ENCODE data around the gene IGFN1.

The IGFN1 gene

GRCh38 chr1:201171063-201172036 lies 19.3 kb upstream of the IGFN1 start:
- H3K4me3 Mint-ChIP-seq, result peak overlapping the region; percentile 60
- H3K4me1 Mint-ChIP-seq (ENCODE audit: low read depth), result peaks cover 9% of the 10 kb centered on the region
- H3K27ac Mint-ChIP-seq, result no peak overlapping the region
- H3K27me3 Mint-ChIP-seq (ENCODE audit: low read depth), result peaks cover 37% of the 10 kb centered on the region
- H3K9me3 Mint-ChIP-seq, result no peaks in the 10 kb centered on the region
- H3K36me3 Mint-ChIP-seq (ENCODE audit: low read depth), result peaks cover 1% of the 10 kb centered on the region

GRCh38 chr1:201172326-201172725 lies 18.3 kb upstream of the IGFN1 start:
- H3K4me3 Mint-ChIP-seq, result no peak overlapping the region
- peaks cover 9% of the 10 kb centered on the region for H3K4me1 Mint-ChIP-seq (ENCODE audit: low read depth)
- H3K27me3 Mint-ChIP-seq (ENCODE audit: low read depth), result peaks cover 30% of the 10 kb centered on the region
- H3K36me3 Mint-ChIP-seq (ENCODE audit: low read depth), result peaks cover 1% of the 10 kb centered on the region
- no peaks in the 10 kb centered on the region for H3K9me3 Mint-ChIP-seq
- H3K27ac Mint-ChIP-seq, result no peak overlapping the region

GRCh38 chr1:201172999-201173610 lies 17.5 kb upstream of the IGFN1 start:
- no peaks in the 10 kb centered on the region for H3K9me3 Mint-ChIP-seq
- peaks cover 1% of the 10 kb centered on the region for H3K36me3 Mint-ChIP-seq (ENCODE audit: low read depth)
- H3K27me3 Mint-ChIP-seq (ENCODE audit: low read depth), result peaks cover 30% of the 10 kb centered on the region
- peaks cover 9% of the 10 kb centered on the region for H3K4me1 Mint-ChIP-seq (ENCODE audit: low read depth)
- H3K4me3 Mint-ChIP-seq, result no peak overlapping the region
- no peak overlapping the region for H3K27ac Mint-ChIP-seq

DNA sequence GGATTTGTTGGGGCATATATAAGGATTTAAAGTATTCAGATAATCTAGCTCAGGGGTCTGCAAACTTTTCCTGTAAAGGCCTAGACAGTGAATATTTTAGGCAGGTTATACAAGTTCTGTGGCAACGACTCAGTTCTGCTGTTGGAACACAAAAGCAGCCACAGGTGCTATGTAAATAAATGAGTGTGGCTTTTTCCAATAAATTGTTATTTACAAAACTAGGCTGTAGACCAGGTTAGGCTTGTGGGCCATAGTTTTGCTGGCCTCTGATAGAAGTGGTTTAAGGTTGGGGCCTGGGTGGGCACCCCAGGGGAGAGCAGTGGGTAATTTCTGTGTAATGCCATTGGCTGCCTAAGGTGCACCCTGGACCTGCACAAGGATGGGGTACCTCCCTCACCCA lies 16.9 kb upstream of the IGFN1 start:
- peaks cover 1% of the 10 kb centered on the region for H3K36me3 Mint-ChIP-seq (ENCODE audit: low read depth)
- H3K4me3 Mint-ChIP-seq, result no peak overlapping the region
- H3K4me1 Mint-ChIP-seq (ENCODE audit: low read depth), result peaks cover 9% of the 10 kb centered on the region
- no peaks in the 10 kb centered on the region for H3K9me3 Mint-ChIP-seq
- H3K27ac Mint-ChIP-seq, result no peak overlapping the region
- H3K27me3 Mint-ChIP-seq (ENCODE audit: low read depth), result peaks cover 34% of the 10 kb centered on the region

- Mint-ChIP-seq H3K27me3 (ENCODE audit: low read depth) (peaks cover 40% of the 10 kb centered on the region), H3K27ac (no peak overlapping the region), H3K4me3 (no peak overlapping the region), H3K9me3 (no peaks in the 10 kb centered on the region), H3K36me3 (ENCODE audit: low read depth) (peaks cover 1% of the 10 kb centered on the region), H3K4me1 (ENCODE audit: low read depth) (peaks cover 5% of the 10 kb centered on the region)
Observed at GRCh38 chr1:201175820-201176500, 14.7 kb upstream of the IGFN1 start.

DNA sequence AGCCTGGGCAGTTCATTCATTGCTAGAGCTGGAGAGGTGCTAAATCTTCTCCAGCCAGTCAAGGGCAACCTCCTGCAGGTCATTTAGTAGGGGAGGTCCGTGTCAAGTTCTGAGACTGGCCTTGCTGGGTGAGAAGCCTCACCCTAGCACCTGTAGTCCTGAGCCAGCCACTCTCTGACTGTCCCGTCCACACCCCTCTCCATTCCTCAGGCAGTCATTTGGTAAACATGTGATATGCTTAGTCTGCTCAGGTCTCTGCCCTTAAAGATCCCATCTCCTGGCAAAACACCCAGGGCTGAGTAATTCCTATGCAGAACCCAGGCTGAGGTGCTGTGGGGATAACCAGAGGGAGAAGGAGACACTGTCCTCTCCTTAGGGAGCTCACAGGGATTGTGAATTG lies 13.7 kb upstream of the IGFN1 start:
- Mint-ChIP-seq H3K4me3 (no peak overlapping the region), H3K27ac (no peak overlapping the region), H3K9me3 (no peaks in the 10 kb centered on the region), H3K36me3 (ENCODE audit: low read depth) (no peaks in the 10 kb centered on the region), H3K4me1 (ENCODE audit: low read depth) (no peaks in the 10 kb centered on the region), H3K27me3 (ENCODE audit: low read depth) (peaks cover 39% of the 10 kb centered on the region)

DNA sequence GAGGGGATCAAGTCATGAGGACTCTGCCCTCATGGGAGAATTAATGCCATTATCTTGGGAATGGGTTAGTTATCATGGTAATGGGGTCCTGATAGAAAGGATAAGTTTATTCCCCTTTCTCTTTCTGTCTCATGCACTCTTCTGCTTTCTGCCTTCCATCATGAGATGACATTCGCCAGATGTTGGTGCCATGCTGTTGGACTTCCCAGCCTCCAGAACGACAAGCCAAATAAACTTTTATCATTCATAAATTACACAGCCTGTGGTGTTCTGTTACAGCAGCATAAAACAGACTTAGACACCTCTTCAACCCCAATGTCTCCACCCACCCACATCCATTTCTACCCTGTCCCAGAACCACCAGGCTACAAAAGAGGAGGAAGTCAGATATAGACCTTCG lies 11.9 kb upstream of the IGFN1 start:
- H3K27me3 Mint-ChIP-seq (ENCODE audit: low read depth), result peaks cover 46% of the 10 kb centered on the region
- H3K36me3 Mint-ChIP-seq (ENCODE audit: low read depth), result no peaks in the 10 kb centered on the region
- H3K27ac Mint-ChIP-seq, result no peak overlapping the region
- H3K4me3 Mint-ChIP-seq, result no peak overlapping the region
- H3K4me1 Mint-ChIP-seq (ENCODE audit: low read depth), result no peaks in the 10 kb centered on the region
- H3K9me3 Mint-ChIP-seq, result no peaks in the 10 kb centered on the region

DNA sequence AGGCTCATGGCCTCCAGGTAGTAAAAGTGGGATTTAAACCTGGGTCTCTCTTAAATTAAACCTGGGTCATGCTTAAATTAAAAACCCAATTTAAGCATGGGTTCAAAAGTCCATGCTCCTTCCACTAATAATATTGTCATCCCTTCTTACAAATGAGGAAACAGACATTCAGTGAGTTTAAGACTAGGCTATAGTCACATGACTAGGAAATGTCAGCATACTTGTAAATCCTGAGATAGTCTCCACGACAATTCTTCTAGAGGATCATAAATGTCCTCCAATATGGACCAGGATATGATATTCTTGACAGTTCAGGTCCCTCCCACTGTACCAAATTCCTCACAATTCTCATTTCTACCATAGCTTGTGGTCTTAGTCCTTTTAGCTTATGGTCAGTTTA lies 10.5 kb upstream of the IGFN1 start:
- Mint-ChIP-seq H3K36me3 (ENCODE audit: low read depth) (no peaks in the 10 kb centered on the region), H3K9me3 (no peaks in the 10 kb centered on the region), H3K4me1 (ENCODE audit: low read depth) (no peaks in the 10 kb centered on the region), H3K4me3 (no peak overlapping the region), H3K27ac (no peak overlapping the region), H3K27me3 (ENCODE audit: low read depth) (peaks cover 49% of the 10 kb centered on the region)

- Mint-ChIP-seq H3K27me3 (ENCODE audit: low read depth) (peaks cover 46% of the 10 kb centered on the region), H3K4me3 (no peak overlapping the region), H3K36me3 (ENCODE audit: low read depth) (no peaks in the 10 kb centered on the region), H3K27ac (no peak overlapping the region), H3K9me3 (no peaks in the 10 kb centered on the region), H3K4me1 (ENCODE audit: low read depth) (no peaks in the 10 kb centered on the region)
Observed at GRCh38 chr1:201180901-201181300, 9.7 kb upstream of the IGFN1 start.

DNA sequence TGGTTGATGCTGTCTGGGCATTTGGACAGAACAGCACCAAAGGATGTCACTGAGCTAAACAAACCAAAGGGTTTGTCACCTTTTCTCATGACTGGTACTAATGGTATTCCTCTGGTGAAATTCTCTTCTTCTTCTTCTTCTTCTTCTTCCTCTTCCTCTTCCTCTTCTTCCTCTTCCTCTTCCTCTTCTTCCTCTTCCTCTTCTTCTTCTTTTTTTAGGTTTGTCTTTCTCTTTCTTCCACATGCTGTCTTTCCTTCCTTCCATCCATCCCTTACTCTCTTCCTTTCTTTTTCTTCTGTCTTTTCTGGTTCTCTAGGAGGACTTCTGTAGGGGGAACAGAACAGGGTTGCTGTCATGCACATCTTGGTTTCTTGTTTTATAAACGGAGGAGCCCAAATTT lies 9.3 kb upstream of the IGFN1 start:
- Mint-ChIP-seq H3K27ac (no peak overlapping the region), H3K36me3 (ENCODE audit: low read depth) (no peaks in the 10 kb centered on the region), H3K4me1 (ENCODE audit: low read depth) (no peaks in the 10 kb centered on the region), H3K27me3 (ENCODE audit: low read depth) (peaks cover 46% of the 10 kb centered on the region), H3K9me3 (no peaks in the 10 kb centered on the region), H3K4me3 (no peak overlapping the region)

DNA sequence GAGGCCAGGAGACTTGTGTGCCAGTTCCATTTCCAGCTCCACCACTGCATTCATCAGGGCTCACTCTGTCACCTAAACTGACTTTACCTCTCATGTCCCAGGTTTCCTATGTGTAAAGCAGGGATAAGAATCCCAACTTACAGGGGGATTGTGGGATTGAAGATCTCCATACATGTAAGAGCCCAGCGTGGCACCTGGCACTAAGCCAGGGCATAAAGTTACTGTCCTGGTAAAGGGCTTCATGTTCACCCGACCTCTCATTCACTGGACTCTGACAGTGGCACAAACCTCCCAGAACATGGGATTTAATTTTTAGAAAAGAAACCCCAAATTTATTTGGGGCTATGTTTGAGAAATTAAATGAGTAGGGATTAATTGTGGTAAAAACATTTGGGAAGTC lies 8.9 kb upstream of the IGFN1 start:
- Mint-ChIP-seq H3K4me3 (no peak overlapping the region), H3K27me3 (ENCODE audit: low read depth) (peaks cover 46% of the 10 kb centered on the region)

DNA sequence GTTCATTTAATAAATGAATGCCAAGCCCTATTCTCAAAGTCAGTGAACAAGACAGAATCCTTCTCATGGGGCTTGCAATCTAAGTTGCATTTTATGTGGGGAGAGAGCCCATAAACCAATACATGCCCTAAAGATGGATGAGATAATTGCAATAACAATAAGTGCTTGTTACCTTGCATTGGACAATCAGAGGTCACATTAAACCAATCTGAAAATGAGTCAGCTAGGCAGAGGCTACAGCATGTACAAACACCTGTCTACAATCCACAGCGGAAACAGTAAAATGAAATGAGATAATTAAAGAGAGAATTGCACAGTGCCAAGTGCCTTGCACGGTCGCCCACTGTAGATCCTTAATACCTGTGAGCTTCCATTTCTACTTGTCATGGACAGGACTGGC lies 7.4 kb upstream of the IGFN1 start:
- Mint-ChIP-seq H3K4me1 (ENCODE audit: low read depth) (no peaks in the 10 kb centered on the region), H3K9me3 (no peaks in the 10 kb centered on the region), H3K27ac (no peak overlapping the region), H3K4me3 (no peak overlapping the region), H3K36me3 (ENCODE audit: low read depth) (no peaks in the 10 kb centered on the region), H3K27me3 (ENCODE audit: low read depth) (peaks cover 49% of the 10 kb centered on the region)

More for the DNA sequence above, 8.9 kb upstream of the IGFN1 start:
- no peaks in the 10 kb centered on the region for H3K9me3 Mint-ChIP-seq
- H3K36me3 Mint-ChIP-seq (ENCODE audit: low read depth), result no peaks in the 10 kb centered on the region
- H3K4me1 Mint-ChIP-seq (ENCODE audit: low read depth), result no peaks in the 10 kb centered on the region
- no peak overlapping the region for H3K27ac Mint-ChIP-seq

DNA sequence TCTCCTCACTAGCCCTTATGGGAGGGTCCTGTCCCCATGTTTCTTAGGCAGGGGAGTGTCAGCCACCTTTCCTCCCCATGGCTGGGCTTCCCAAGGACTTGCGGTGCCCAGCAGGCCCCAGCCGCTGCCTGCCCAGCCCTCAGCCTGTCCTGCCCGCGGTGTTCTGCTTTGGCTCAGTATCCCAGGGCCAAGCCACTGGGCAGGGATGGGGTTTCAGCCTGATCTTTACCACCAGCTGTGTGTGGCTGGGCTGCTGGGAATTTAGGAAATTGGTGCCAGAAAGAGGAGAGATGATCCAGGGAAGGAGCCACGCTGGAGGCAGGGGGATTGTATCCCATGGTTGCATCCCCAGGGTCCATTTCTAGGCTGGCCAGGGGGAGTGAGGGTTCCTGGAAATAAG lies 6.9 kb upstream of the IGFN1 start:
- Mint-ChIP-seq H3K36me3 (ENCODE audit: low read depth) (no peaks in the 10 kb centered on the region), H3K27ac (no peak overlapping the region), H3K9me3 (no peaks in the 10 kb centered on the region), H3K4me3 (no peak overlapping the region), H3K4me1 (ENCODE audit: low read depth) (no peaks in the 10 kb centered on the region), H3K27me3 (ENCODE audit: low read depth) (peaks cover 44% of the 10 kb centered on the region)

GRCh38 chr1:201184307-201185122 lies 6.1 kb upstream of the IGFN1 start:
- H3K27me3 Mint-ChIP-seq (ENCODE audit: low read depth), result peaks cover 41% of the 10 kb centered on the region
- no peak overlapping the region for H3K27ac Mint-ChIP-seq
- no peaks in the 10 kb centered on the region for H3K4me1 Mint-ChIP-seq (ENCODE audit: low read depth)
- no peak overlapping the region for H3K4me3 Mint-ChIP-seq
- H3K36me3 Mint-ChIP-seq (ENCODE audit: low read depth), result no peaks in the 10 kb centered on the region
- H3K9me3 Mint-ChIP-seq, result no peaks in the 10 kb centered on the region

All from T-helper 1 cell treated with Interleukin-12 subunit alpha and Interleukin-12 subunit beta and Interleukin-4 antibody, amounts not matched to agents 30 μg/mL and 1 μg/mL, for 36 hours (primary cell).